GM08714 (cell line): Measurements from ENCODE around the gene BBS9.

Experiments used
- H3K4me3 ChIP-seq: fragments of 200-500 bp; sonication (Bioruptor generic); 2 replicates; pipeline ENCODE4 v1.5.1; 2014; ENCODE audit warnings: mild to moderate bottlenecking, low read length, inconsistent platforms
- ZNF274 ChIP-seq: IDR thresholded peaks from 2 replicates; pipeline ENCODE4 v1.6.1; 2012; ENCODE audit warnings: mild to moderate bottlenecking, low read depth, low read length

BBS9 gene

GRCh38 chr7:33379891-33380525 is 250.6 kb downstream of the BBS9 start:
- TF ChIP-seq ZNF274, result no peak
- H3K4me3 ChIP-seq, result no peak overlapping the region

GRCh38 chr7:33388332-33388731 is 259.0 kb downstream of the BBS9 start:
- TF ChIP-seq ZNF274, result no peak
- no peak overlapping the region for H3K4me3 ChIP-seq

GRCh38 chr7:33392148-33392547 is 262.8 kb downstream of the BBS9 start:
- TF ChIP-seq ZNF274, result no peak
- no peak overlapping the region for H3K4me3 ChIP-seq

GRCh38 chr7:33393770-33394169 is 264.4 kb downstream of the BBS9 start:
- TF ChIP-seq ZNF274, result no peak

GRCh38 chr7:33395340-33395739 is 266.0 kb downstream of the BBS9 start:
- TF ChIP-seq ZNF274, result no peak
- no peak overlapping the region for H3K4me3 ChIP-seq

More at GRCh38 chr7:33393770-33394169, 264.4 kb downstream of the BBS9 start:
- H3K4me3 ChIP-seq, result no peak overlapping the region

GRCh38 chr7:33399528-33400213 is 270.3 kb downstream of the BBS9 start:
- no peak for TF ChIP-seq ZNF274
- no peak overlapping the region for H3K4me3 ChIP-seq

GRCh38 chr7:33400214-33400538 is 270.8 kb downstream of the BBS9 start:
- no peak for TF ChIP-seq ZNF274

GRCh38 chr7:33410266-33410665 is 280.9 kb downstream of the BBS9 start:
- no peak for TF ChIP-seq ZNF274
- H3K4me3 ChIP-seq, result no peak overlapping the region

More at GRCh38 chr7:33400214-33400538, 270.8 kb downstream of the BBS9 start:
- no peak overlapping the region for H3K4me3 ChIP-seq

- H3K4me3 ChIP-seq, result no peak overlapping the region
- no peak for TF ChIP-seq ZNF274
Observed at GRCh38 chr7:33411020-33411419, 281.7 kb downstream of the BBS9 start.

- no peak overlapping the region for H3K4me3 ChIP-seq
- no peak for TF ChIP-seq ZNF274
Observed at GRCh38 chr7:33412331-33412730, 283.0 kb downstream of the BBS9 start.

GRCh38 chr7:33418251-33418701 is 288.9 kb downstream of the BBS9 start:
- no peak for TF ChIP-seq ZNF274
- no peak overlapping the region for H3K4me3 ChIP-seq

- no peak for TF ChIP-seq ZNF274
- H3K4me3 ChIP-seq, result no peak overlapping the region
Observed at GRCh38 chr7:33420311-33420940, 291.1 kb downstream of the BBS9 start.

GRCh38 chr7:33421429-33421828 is 292.1 kb downstream of the BBS9 start:
- H3K4me3 ChIP-seq, result no peak overlapping the region
- no peak for TF ChIP-seq ZNF274

GRCh38 chr7:33422141-33422540 is 292.8 kb downstream of the BBS9 start:
- TF ChIP-seq ZNF274, result no peak
- H3K4me3 ChIP-seq, result no peak overlapping the region
